Activated naive CD4-positive, alpha-beta T cell treated with anti-CD3 and anti-CD28 coated beads, Interleukin-2, amount 50 U/mL, for 16 hours (primary cell): ENCODE measurements around the gene LAMP1.
A peak's percentile ranks its signal among the peaks of the same experiment; 100 is the strongest.
"Not testable (repeated sequence)": the region's sequence is repeated elsewhere in the genome, so short reads cannot be mapped to it uniquely, and the experiment has no call there.

ENCODE experiments used
- DNase-seq: peaks from one replicate; pipeline ENCODE4 v3.0.0-alpha.2; 2020

LAMP1 gene

DNA sequence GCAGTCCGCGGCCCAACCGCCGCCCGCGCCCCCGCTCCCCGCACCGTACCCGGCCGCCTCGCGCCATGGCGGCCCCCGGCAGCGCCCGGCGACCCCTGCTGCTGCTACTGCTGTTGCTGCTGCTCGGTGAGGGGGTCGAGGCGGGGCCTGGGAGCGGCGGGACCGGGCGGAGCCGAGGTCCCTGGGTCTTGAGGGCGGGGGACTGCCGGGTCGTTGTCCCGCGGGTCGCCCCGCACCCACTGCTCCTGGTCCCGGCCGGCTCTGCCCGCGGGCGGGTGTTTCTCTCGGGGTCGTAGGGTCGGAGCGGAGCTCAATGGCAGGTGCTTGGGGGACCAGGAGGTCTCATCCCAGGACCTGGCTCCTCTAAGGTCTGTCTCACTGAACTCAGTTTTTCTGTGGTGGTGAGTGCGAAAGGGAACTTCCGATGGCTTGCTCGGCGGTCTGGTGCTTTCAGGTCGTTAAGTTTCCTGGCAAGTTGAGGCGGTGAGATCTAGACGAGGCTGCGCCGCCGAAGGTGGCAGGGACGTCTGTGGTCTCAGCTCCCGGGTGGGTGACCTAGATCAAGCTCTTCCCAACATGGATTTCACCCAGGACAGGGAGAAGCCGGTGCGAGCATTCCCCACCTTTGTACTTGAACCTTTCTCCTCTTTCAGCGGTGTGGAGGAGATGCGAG is 467 bp downstream of the LAMP1 start:
- peak; percentile 39 for DNase-seq

DNA sequence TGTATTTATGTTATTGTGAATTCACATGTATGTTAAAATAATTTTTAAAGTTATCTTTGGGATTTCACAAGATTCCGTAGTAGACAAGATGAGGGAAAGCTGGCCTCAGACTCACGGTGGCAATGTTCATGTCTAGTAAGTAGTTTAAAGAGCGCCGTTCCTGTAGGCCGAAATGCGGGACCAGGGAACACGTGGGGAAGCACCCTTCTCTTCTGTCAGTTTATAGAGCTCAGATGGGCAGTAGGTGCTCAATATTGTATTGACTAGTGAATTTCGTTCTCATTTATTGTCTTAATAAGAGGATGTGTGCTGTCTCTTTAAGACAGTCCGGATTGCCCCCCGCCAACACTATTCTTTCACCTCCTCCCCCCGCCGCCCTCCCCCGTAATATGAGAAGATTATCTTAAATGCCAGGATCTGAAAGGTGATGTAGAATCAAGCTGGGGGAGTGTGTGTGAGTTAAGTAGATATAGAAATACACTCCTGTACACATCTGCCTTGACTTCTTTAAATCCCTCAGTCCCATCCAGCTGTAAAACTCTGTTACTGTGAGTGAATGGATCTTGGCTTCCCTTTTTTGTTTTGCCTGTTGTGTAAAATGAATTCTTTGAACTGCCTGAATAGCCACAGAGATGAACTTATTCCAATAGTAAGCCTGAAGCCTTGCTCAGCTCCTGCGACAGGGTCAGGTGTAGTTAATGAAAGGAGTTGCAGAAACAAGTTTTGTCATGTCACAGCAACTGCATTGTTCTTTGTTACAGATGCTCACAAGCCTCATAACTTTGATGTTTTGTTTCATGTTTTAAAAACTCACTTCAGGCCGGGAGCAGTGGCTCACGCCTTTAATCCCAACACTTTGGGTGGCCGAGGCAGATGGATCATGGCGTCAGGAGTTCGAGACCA is 1.3 kb downstream of the LAMP1 start:
- DNase-seq: no peak

DNA sequence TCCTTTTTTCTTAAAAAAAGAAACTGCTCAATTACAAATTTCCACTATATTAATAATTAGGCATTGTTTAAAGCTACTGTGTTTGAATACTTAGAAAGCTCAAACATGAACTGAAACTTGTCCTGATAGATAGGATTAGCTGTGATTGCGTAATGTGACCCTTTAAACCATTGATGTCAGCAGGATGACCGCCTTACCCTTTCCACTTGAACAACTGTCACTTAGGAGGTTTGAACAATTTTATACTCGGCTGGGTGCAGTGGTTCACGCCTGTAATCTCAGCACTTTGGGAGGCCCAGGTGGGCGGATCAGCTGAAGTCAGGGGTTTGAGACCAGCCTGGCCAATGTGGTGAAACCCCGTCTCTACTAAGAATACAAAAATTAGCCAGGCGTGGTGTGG is 2.9 kb downstream of the LAMP1 start:
- DNase-seq: no peak

DNA sequence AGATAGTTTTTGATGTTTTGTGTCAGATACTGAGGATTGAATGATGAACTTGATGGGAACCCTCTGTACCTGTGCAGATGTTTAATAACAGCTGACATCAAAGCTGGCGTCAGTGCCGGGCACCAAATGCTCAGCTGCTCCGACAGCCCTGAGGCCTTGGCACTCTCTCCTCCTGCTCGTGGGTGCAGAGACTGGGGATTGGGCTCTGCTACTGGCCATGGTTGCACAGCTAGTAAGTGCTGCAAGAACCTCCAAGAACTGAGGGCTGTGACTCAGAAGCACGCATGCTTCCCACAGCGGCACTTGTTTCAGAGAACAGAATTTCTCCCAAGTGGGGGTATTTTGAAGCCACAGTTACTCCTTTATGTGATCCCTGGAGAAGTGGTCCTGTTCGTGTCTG is 5.9 kb downstream of the LAMP1 start:
- no peak for DNase-seq

DNA sequence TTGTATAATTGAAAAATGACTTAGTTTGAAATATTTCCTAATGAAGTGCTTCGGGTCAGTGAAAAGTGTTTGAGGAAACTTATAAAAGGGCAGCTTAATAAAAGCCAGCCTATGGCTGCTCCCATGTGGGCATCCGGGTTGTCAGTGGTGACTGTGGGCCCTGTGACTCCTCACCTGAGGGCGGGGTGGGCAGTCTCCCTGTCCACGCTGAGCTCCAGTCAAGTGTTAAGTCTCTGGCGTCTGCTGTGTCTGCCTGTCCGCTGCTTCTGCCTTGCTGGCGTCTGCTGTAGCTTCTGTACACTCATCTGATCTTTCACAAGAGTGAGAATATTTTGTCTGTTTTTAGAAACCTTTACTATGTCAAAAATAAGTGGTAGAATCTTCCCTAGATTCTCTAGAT is 7.1 kb downstream of the LAMP1 start:
- no peak for DNase-seq

DNA sequence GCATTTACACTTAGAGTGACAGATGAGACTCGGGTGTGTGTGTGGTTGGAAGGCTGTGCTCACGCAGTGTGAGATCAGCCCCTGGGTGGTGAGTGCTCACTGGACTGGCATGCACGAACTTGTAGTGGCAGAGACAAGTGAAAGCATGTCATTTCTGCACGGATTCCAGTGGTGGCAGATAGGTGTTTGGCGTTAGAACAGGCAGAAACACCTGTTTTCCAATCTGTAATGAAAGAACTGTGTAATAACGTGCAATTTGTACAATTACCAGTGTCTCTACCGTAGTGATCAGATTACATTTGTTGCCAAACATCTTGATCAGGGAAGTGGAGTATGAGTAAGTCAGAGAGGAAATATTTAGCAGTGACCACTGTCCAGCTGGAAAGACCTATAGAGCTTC is 8.2 kb downstream of the LAMP1 start:
- DNase-seq: no peak

DNA sequence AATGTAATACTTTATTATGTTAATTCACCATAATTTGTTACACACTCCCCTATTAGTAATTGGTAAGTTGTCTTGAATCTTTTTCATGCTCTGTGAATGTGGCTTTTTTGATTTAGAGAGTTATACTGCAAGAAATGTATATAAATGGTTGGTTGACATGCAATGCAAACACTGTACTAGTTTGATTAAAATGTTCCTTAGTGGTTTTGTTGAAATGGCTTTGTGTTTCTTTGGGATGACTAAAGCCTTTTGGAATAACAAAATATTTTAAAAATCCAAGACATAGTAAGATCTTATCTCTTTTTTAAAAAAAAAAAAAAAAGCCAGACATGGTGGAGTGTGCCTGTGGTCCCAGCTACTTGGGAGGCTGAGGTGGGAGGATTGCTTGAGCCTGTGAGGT is 10.5 kb downstream of the LAMP1 start:
- no peak for DNase-seq

DNA sequence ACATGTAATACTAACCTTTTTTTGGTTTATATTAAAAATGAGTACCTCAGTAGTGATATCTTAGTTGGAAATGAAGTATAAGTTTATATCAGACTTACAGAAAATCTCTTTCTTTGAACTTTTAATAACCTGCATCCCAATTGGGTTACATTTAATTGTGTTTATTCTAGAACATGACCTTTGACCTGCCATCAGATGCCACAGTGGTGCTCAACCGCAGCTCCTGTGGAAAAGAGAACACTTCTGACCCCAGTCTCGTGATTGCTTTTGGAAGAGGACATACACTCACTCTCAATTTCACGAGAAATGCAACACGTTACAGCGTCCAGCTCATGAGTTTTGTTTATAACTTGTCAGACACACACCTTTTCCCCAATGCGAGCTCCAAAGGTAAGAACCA is 12.4 kb downstream of the LAMP1 start:
- no peak for DNase-seq

DNA sequence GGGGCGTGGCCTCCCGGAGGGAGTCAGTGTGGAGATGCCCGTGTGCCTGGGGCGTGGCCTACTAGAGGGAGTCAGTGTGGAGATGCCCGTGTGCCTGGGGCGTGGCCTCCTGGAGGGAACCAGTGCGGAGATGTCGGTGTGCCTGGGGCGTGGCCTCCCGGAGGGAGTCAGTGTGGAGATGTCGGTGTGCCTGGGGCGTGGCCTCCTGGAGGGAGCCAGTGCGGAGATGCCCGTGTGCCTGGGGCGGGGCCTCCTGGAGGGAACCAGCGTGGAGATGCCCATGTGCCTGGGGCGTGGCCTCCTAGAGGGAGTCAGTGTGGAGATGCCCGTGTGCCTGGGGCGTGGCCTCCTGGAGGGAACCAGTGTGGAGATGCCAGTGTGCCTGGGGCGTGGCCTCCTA is 17.1 kb downstream of the LAMP1 start:
- not testable (repeated sequence) for DNase-seq

DNA sequence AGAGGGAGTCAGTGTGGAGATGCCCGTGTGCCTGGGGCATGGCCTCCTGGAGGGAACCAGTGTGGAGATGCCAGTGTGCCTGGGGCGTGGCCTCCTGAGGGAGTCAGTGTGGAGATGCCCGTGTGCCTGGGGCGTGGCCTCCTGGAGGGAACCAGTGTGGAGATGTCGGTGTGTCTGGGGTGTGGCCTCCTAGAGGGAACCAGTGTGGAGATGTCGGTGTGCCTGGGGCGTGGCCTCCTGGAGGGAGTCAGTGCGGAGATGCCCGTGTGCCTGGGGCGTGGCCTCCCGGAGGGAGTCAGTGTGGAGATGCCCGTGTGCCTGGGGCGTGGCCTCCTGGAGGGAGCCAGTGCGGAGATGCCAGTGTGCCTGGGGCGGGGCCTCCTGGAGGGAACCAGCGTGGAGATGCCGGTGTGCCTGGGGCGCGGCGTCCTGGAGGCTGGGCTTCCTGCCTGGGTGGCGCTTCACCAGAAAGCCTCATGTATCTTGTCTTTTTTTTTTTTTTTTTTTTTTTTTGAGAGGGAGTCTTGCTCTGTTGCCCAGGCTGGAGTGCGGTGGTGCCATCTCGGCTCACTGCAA is 17.9 kb downstream of the LAMP1 start:
- not testable (repeated sequence) for DNase-seq

DNA sequence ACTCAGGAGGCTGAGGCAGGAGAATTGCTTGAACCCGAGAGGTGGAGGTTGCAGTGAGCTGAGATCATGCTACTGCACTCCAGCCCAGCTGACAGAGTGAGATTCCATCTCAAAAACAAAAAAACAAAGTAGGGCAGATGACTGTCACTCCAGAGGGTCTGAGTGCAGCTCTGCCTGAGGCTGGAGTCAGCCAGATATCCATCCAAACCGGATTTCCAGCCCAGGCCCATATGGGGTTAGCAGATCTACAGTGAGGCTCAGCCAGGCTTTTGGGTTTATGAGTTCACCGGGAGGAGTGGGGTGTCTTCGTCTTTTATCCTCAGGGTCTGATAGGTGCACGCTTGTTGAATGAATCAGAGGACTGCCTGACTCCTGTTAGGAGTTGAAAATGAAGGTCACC is 19.0 kb downstream of the LAMP1 start:
- DNase-seq: no peak

DNA sequence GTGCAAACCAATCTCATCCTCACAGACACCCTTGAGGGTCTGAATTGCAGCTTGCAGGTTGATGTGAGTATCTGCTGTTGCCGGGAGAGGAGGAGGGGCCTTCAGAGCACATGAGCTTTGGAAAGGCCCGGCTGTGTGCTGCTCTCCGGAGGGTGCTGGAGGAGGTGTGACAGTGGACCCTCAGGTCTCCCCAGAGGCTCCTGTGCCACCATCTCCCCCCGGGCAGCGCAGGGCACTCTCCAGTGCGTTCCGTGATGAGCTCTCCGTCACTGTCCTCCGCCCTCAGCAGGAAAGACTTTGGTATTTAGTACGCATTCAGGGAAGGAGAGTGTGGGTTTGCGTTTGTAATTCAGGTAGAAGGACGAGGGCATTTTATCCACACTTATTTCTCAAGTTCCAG is 20.0 kb downstream of the LAMP1 start:
- DNase-seq: no peak

DNA sequence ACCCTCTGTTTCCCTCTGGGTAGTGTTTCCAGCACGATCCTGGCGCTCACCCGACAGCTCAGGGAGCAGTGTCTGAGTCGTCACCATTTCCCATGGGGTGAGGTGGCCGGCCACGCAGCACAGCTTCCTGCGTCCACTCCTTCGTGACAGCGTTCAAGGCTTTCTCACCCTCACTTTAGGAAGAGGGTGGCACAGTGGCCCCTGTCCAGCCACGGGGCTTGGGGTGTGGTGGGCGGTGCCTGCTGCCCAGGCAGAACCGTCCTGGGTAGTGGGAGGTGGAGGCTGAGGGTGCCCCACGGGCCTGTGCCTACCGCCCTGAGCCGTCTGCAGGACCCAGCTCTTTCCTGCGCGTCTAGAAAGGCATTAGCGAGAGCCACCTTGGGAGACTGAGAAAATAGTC is 21.9 kb downstream of the LAMP1 start:
- no peak for DNase-seq

DNA sequence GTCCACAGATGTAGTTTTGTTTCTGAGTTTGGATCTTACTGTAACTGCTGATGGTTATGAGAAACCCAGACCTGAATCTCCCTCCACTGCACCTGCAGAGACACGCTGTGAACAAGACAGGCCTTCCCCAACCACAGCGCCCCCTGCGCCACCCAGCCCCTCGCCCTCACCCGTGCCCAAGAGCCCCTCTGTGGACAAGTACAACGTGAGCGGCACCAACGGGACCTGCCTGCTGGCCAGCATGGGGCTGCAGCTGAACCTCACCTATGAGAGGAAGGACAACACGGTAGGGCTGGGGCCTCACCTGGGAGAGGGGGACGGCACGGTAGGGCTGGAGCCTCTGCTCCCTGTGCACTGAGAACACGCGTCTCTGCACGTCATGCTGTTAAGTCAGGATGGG is 22.3 kb downstream of the LAMP1 start:
- DNase-seq: no peak

DNA sequence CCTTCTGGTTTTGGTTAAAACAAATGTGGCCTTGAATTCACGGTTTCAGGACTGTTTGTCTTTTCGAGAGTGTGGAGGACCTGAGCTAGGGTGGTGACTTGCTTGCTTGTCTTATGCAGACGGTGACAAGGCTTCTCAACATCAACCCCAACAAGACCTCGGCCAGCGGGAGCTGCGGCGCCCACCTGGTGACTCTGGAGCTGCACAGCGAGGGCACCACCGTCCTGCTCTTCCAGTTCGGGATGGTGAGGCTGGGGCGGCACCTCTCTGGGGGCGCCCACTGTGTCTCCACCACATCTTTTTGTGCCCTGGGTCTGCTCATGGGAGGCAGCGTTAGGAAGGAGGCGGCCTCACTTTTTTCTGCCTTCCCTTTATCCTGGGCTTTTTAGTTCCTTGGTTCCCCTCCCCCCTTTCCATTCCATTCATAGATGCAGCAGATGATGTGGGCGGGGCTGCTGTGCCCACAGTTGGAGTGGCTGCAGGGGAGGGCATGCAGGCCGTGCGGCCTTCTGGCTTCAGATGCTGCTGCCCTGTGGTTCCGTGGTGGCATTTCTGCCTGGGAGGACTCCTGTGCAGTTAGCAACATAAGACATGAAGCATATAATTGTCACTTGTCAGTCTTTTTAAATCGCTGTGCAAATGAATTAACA is 23.3 kb downstream of the LAMP1 start:
- DNase-seq: no peak

DNA sequence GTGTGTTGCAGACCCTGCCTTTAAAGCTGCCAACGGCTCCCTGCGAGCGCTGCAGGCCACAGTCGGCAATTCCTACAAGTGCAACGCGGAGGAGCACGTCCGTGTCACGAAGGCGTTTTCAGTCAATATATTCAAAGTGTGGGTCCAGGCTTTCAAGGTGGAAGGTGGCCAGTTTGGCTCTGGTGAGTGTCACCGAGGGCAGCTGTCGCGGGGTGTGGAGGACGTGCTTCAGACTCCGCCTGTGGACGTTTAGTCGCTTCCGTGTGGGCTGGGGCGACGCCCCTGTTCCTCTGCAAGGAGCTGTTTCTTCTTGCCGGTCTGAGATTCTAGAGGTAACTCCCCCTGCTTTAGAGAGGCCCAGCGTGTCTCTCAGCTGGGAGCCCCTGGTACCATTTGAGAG is 24.5 kb downstream of the LAMP1 start:
- no peak for DNase-seq

DNA sequence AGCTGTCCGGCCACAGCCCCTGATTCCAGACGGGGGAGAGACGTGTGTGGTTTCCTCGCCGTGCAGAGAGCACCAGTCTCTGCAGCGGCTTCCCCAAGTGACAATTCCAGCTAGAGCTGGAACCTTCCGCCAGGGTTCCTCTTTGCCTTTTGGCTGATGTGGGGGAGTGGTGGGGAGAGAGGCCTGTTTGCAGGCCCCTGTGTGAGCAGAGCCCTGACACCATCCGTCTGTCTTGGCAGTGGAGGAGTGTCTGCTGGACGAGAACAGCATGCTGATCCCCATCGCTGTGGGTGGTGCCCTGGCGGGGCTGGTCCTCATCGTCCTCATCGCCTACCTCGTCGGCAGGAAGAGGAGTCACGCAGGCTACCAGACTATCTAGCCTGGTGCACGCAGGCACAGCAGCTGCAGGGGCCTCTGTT is 25.0 kb downstream of the LAMP1 start:
- no peak for DNase-seq

DNA sequence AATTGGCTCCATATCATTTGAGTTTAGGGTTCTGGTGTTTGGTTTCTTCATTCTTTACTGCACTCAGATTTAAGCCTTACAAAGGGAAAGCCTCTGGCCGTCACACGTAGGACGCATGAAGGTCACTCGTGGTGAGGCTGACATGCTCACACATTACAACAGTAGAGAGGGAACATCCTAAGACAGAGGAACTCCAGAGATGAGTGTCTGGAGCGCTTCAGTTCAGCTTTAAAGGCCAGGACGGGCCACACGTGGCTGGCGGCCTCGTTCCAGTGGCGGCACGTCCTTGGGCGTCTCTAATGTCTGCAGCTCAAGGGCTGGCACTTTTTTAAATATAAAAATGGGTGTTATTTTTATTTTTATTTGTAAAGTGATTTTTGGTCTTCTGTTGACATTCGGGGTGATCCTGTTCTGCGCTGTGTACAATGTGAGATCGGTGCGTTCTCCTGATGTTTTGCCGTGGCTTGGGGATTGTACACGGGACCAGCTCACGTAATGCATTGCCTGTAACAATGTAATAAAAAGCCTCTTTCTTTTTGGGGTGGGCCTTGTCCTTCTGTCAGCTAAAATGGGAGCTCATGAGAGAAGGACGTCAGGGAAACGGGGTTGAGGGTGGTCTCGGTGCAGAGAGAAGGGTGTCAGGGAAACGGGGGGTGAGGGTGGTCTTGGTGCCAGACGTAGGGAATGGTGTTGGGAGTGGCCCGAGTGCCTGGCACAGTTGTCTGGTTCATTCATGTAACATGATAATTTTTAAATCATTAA is 26.0 kb downstream of the LAMP1 start:
- DNase-seq: no peak

DNA sequence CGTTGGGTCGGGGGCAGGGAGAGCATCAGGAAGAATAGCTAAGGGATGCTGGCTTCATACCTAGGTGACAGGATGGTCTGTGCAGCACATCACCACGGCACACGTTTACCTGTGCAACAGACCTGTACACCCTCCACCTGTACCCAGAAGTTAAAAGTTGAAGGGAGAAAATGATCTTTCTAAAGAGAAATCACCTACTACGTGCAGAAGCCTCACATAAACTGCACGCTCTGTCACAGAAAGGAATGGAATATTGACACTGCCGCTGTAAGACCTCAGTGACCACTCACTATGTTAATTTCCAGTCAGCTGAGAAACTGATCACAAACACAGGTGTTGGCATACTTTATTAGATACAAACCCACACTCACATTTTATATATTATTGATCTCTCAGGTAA is 26.8 kb downstream of the LAMP1 start:
- no peak for DNase-seq

DNA sequence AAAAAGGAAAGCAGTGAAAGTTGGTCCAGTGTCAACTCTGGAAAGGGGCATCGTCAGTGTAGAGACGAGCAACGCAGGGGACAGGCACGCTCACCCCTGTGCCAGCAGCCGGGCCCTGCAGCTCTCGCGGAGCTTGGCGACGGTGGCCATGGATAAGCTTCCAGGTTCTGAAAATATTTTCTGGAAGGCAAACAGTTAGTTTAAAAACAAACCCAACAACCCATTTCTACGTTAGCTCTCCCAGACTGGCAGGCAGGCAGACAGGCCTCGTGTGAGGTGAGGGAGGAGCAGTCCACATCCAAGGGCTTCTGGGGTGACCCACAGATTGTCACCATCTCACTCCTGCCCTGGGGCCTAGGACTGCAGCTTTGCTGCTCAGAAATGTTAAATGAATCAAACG is 27.4 kb downstream of the LAMP1 start:
- DNase-seq: no peak

DNA sequence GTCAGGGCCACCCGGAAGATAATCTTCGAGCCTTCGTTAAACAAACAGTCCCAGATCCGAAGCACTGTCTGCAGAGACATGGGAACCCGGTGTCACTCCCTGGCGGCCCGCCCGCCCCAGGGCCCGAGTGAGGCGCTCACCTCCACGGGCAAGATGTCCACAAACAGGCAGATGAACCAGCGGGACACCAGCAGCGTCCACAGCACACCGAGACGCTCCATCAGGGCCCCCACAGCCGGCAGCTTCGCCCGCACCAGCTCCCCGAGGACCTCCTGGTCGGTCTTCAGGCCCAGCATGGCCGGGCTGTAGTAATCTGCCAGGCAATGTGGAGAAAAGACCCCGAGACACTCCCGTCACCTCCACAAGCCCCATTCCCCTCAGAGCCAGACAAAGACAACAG is 28.7 kb downstream of the LAMP1 start:
- DNase-seq: no peak

DNA sequence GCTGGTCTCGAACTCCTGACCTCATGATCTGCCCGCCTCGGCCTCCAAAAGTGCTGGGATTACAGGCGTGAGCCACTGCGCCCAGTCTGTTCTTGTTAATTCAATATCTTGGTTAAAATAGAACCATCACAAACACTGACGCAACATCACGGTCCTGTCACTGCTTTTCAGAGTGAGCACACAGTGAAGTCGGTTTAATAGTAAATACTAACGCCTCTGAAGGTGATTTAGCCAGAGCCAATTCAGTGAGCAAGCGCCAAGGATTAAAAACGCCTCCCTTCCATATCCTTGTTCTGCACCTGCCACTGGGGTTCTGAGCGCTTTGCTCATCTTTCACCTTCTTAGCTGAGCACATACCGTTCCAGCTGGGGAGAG is 30.3 kb downstream of the LAMP1 start:
- DNase-seq: no peak
